Endothelial cell (in vitro differentiated cells): ENCODE data around the gene ZFP1. TPM values are rescaled to one million over a fixed set of nuclear protein-coding genes. Genes with fewer than 3 reads are reported as not detected.

Experiments
- DNase-seq: peaks from one replicate; pipeline ENCODE4 v3.0.0; 2021; ENCODE audit warnings: low spot score
- H3K27ac Mint-ChIP-seq: one replicate; pipeline ENCODE4 v1.8.0; 2021; ENCODE audit warnings: mixed read lengths, inconsistent platforms; ENCODE audit not compliant: unreplicated experiment
- H3K27me3 Mint-ChIP-seq: one replicate; pipeline ENCODE4 v1.8.0; 2021; ENCODE audit warnings: mild to moderate bottlenecking, moderate library complexity, mixed read lengths, inconsistent platforms; ENCODE audit not compliant: unreplicated experiment
- H3K36me3 Mint-ChIP-seq: one replicate; pipeline ENCODE4 v1.8.0; 2021; ENCODE audit warnings: mild to moderate bottlenecking, low read depth, mixed read lengths, inconsistent platforms; ENCODE audit not compliant: unreplicated experiment
- H3K4me1 Mint-ChIP-seq: one replicate; pipeline ENCODE4 v1.8.0; 2021; ENCODE audit warnings: mild to moderate bottlenecking, mixed read lengths, inconsistent platforms; ENCODE audit not compliant: unreplicated experiment
- H3K4me3 Mint-ChIP-seq: one replicate; pipeline ENCODE4 v1.8.0; 2021; ENCODE audit warnings: mild to moderate bottlenecking, mixed read lengths, inconsistent platforms; ENCODE audit not compliant: unreplicated experiment
- H3K9me3 Mint-ChIP-seq: one replicate; pipeline ENCODE4 v1.8.0; 2021; ENCODE audit warnings: mixed read lengths, inconsistent platforms; ENCODE audit not compliant: unreplicated experiment
- total RNA-seq: library from RNA; stranded (reverse); fragmentation: NEBNext Ultra II Directional; extraction: Animal tissue kit (Norgen Biotek cat#: 25700); gene quantifications from one replicate; pipeline ENCODE4 v1.2.1, GENCODE V29; 2021; ENCODE audit not compliant: unreplicated experiment
- TF ChIP-seq, protein P1 (sequence below): fragments of 200-600 bp; sonication (generic); IDR thresholded peaks from one replicate; pipeline ENCODE4 v1.5.0; 2021; ENCODE audit warnings: antibody characterized with exemption; ENCODE audit not compliant: unreplicated experiment

The ZFP1 gene
- total RNA-seq, 1 donor from 2014 or later: 12.0 TPM

DNA sequence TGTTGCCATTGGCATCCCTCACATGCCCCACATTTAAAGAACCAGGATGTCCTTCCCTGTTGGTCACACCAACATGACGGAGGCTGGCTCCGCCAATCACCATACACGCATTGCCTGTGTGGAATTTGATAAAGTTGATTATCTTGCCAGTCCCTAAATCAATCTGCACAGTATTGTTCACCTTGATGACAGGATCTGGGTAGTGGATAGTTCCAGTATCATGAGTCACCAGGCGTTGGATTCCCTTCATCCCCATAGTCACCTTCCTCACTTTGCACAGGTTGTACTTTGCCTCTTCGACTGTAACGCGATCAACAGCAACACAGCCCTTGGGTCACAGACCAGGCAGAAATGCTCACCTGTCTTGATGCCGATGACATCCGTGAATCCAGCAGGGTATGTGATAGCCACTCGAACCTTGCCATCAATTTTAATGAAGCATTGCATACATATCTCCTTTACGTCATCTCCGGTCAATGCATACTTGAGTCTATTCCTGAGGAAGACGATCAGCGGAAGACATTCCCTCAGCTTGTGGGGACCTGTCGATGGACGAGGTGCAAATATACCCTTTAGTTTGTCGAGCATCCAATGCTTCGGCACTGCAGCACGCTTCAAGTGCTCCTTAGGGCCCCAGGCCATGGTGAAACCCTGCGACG lies 44.4 kb downstream of the ZFP1 start:
- no peak for DNase-seq
- no peaks in the 10 kb centered on the region for H3K9me3 Mint-ChIP-seq
- TF ChIP-seq, protein P1, sequence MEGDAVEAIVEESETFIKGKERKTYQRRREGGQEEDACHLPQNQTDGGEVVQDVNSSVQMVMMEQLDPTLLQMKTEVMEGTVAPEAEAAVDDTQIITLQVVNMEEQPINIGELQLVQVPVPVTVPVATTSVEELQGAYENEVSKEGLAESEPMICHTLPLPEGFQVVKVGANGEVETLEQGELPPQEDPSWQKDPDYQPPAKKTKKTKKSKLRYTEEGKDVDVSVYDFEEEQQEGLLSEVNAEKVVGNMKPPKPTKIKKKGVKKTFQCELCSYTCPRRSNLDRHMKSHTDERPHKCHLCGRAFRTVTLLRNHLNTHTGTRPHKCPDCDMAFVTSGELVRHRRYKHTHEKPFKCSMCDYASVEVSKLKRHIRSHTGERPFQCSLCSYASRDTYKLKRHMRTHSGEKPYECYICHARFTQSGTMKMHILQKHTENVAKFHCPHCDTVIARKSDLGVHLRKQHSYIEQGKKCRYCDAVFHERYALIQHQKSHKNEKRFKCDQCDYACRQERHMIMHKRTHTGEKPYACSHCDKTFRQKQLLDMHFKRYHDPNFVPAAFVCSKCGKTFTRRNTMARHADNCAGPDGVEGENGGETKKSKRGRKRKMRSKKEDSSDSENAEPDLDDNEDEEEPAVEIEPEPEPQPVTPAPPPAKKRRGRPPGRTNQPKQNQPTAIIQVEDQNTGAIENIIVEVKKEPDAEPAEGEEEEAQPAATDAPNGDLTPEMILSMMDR: no peak
- H3K27me3 Mint-ChIP-seq: peaks cover 5% of the 10 kb centered on the region
- H3K4me3 Mint-ChIP-seq: no peak overlapping the region
- no peak overlapping the region for H3K27ac Mint-ChIP-seq
- H3K36me3 Mint-ChIP-seq: no peaks in the 10 kb centered on the region
- H3K4me1 Mint-ChIP-seq: no peaks in the 10 kb centered on the region

DNA sequence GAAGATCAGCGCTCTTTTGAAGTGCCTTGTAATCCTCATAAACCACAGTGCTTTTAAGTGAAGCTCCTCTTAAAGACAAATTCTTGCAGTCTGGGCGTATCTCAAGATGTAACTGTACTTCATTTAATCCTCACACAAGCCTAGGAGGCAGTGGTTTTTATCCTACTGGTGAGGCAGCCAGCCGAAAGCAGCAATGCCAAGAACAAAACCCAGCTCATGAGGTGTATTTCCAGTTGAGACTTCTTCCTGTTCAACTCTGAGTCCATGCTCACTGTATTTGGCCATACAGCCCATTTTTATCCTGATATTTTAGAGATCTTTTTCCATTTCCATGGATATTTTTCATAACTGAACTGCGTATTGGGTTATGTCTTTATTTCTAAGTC lies 44.9 kb downstream of the ZFP1 start:
- Mint-ChIP-seq H3K4me3 (peak overlapping the region; percentile 27), H3K4me1 (no peaks in the 10 kb centered on the region), H3K36me3 (no peaks in the 10 kb centered on the region), H3K27me3 (peaks cover 5% of the 10 kb centered on the region), H3K9me3 (no peaks in the 10 kb centered on the region), H3K27ac (no peak overlapping the region)
- TF ChIP-seq, protein P1: no peak
- DNase-seq: no peak

DNA sequence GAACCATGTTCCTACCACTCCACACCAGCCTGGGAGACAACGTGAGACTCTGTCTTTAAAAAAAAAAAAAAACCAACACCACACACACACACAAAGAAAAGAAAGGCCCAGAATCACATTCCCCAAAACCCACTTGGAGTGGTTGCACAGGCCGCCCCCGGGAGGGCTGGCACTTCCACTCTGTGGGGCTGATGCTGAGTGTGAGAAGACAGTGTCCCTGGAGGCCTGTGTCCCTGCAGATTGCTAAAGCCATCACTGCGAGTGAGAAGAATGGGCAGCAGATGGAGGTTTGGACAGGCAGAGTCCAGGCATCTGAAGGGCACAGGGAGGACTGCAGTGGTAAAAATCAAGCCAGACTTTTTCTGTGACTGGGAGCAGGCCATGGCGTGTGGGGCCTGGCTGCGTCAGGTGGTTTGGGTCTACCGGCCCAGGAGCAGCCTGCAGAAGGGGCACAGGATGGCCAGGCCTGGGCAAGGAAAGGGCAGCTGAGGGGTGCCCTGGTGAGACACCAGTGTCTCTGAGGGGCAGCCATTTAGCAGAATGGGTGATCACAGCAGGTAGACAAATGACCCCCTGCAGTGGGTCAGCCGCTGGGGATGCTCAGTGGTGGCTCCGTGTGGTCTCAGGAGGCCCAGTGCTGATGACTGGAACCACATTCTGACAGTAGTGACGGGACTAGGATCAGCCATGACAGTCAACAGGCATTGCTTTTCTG lies 45.6 kb downstream of the ZFP1 start:
- TF ChIP-seq, protein P1: no peak
- no peak for DNase-seq
- peak overlapping the region; percentile 27 for H3K4me3 Mint-ChIP-seq
- H3K36me3 Mint-ChIP-seq: no peaks in the 10 kb centered on the region
- H3K9me3 Mint-ChIP-seq: no peaks in the 10 kb centered on the region
- H3K27ac Mint-ChIP-seq: no peak overlapping the region
- no peaks in the 10 kb centered on the region for H3K4me1 Mint-ChIP-seq
- H3K27me3 Mint-ChIP-seq: peaks cover 5% of the 10 kb centered on the region

DNA sequence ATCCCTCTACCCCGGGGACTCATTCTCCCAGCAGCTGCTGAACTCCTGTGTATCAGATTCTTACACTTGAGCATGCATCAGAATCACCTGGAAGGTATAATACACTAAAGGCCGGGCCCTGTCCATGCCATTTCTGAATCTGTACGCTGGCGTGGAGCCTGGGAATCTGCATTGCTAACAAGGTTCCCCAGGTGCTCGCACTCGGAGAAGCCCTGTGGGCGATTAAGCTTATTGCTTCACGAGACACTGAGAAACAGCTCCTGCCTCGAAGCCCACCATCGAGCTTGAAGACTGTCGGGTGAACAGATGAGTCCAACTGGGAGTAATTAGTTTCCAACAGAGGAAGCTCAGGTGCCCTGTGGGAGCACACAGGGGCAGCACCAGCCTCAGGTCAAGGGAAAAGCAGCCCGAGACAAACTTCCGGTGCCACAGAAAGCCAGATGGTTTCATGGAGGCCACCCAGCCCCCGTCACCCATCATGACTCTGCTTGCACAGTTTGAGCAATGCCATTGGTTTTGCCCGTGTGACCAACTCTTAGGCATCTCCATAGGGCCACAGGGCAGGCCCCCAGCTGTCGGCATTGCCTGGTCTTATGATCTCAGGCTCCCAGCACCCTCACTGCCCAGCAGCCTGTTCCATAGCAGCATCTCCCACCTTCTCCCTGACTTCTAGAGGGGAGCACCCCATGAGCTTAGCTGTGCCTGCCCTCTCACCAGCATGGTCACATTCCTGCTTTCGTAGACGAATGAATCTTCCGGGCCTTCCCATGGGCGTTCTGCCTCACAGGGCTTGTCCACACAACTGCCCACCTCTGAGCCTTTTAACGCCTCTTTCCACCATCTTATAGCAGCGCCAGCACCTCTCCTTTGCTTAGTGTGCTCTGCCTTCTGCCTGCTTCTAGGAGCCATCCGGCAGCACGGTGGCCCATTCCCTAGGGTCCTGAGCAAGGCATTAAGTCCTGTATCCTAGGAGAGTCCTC lies 47.8 kb downstream of the ZFP1 start:
- TF ChIP-seq, protein P1: no peak
- Mint-ChIP-seq H3K4me3 (no peak overlapping the region), H3K36me3 (no peaks in the 10 kb centered on the region), H3K27ac (no peak overlapping the region), H3K4me1 (no peaks in the 10 kb centered on the region), H3K9me3 (no peaks in the 10 kb centered on the region), H3K27me3 (no peaks in the 10 kb centered on the region)
- DNase-seq: no peak
